ENCODE results near the gene FZD1.
A peak's percentile ranks its signal among the peaks of the same experiment; 100 is the strongest.

FZD1 gene

GRCh38 chr7:91233212-91233611 is 31.0 kb upstream of the FZD1 start:
- H3K27ac ChIP-seq (replicated peaks) = no peak overlapping the region
- H3K4me3 ChIP-seq (replicated peaks; ENCODE audit: insufficient read depth, low read length) = no peak overlapping the region
- TF ChIP-seq SPI1 (IDR thresholded peaks at IDR 0.05; ENCODE audit: borderline replicate concordance, low read depth) = no peak
- TF ChIP-seq POLR2AphosphoS5 (IDR thresholded peaks at IDR 0.05; ENCODE audit: low read depth) = no peak
- TF ChIP-seq REST (IDR thresholded peaks at IDR 0.05; ENCODE audit: insufficient replicate concordance, low read depth) = no peak
- TF ChIP-seq, protein P1, sequence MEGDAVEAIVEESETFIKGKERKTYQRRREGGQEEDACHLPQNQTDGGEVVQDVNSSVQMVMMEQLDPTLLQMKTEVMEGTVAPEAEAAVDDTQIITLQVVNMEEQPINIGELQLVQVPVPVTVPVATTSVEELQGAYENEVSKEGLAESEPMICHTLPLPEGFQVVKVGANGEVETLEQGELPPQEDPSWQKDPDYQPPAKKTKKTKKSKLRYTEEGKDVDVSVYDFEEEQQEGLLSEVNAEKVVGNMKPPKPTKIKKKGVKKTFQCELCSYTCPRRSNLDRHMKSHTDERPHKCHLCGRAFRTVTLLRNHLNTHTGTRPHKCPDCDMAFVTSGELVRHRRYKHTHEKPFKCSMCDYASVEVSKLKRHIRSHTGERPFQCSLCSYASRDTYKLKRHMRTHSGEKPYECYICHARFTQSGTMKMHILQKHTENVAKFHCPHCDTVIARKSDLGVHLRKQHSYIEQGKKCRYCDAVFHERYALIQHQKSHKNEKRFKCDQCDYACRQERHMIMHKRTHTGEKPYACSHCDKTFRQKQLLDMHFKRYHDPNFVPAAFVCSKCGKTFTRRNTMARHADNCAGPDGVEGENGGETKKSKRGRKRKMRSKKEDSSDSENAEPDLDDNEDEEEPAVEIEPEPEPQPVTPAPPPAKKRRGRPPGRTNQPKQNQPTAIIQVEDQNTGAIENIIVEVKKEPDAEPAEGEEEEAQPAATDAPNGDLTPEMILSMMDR (IDR thresholded peaks at IDR 0.05; ENCODE audit: insufficient read depth, low read length) = no peak
- TF ChIP-seq GABPA (IDR thresholded peaks at IDR 0.05; ENCODE audit: low read depth) = no peak
- no peaks in the 10 kb centered on the region for H3K27me3 ChIP-seq (ENCODE audit: insufficient read depth, poor library complexity, severe bottlenecking)
- DNase-seq (ENCODE audit: low read depth in 1 of 2, low spot score in 1 of 2) = no peak

GRCh38 chr7:91235211-91235832 is 28.9 kb upstream of the FZD1 start:
- DNase-seq (ENCODE audit: low read depth in 1 of 2, low spot score in 1 of 2) = peak in 1 of 2 experiments; percentile 5
- no peaks in the 10 kb centered on the region for H3K27me3 ChIP-seq (ENCODE audit: insufficient read depth, poor library complexity, severe bottlenecking)
- no peak overlapping the region for H3K4me3 ChIP-seq (replicated peaks; ENCODE audit: insufficient read depth, low read length)
- TF ChIP-seq POLR2AphosphoS5 (IDR thresholded peaks at IDR 0.05; ENCODE audit: low read depth) = no peak
- TF ChIP-seq, protein P1 (IDR thresholded peaks at IDR 0.05; ENCODE audit: insufficient read depth, low read length) = no peak
- TF ChIP-seq REST (IDR thresholded peaks at IDR 0.05; ENCODE audit: insufficient replicate concordance, low read depth) = no peak
- TF ChIP-seq SPI1 (IDR thresholded peaks at IDR 0.05; ENCODE audit: borderline replicate concordance, low read depth) = no peak
- no peak for TF ChIP-seq GABPA (IDR thresholded peaks at IDR 0.05; ENCODE audit: low read depth)
- H3K27ac ChIP-seq (replicated peaks) = no peak overlapping the region

DNA sequence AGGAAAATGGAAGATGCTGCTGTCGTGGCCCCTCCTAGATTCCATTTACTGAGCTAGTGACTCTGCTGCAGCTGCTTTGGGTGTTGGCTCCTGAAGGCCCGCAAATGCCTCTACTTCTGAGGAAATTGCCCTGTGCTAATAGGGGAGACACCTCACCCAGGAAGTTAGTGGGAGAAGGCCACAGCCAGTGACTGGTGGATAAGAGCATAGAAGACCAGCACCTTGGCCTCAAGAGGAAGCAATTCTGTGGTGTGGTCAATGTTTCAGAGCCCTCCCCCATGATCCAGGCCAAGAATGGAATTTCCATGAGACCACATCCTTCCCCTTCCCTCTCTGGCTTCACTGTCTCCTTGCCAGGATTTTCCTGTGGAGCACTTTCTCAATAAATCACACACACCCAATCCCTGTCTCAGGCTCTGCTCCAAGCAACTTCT is 25.0 kb upstream of the FZD1 start:
- no peak overlapping the region for H3K4me3 ChIP-seq (replicated peaks; ENCODE audit: insufficient read depth, low read length)
- no peak overlapping the region for H3K27ac ChIP-seq (replicated peaks)
- peak; percentile 28 to 33 for DNase-seq (ENCODE audit: low read depth in 1 of 2, low spot score in 1 of 2)
- TF ChIP-seq POLR2AphosphoS5 (IDR thresholded peaks at IDR 0.05; ENCODE audit: low read depth) (peak; percentile 86), REST (IDR thresholded peaks at IDR 0.05; ENCODE audit: insufficient replicate concordance, low read depth) (no peak), GABPA (IDR thresholded peaks at IDR 0.05; ENCODE audit: low read depth) (no peak)
- TF ChIP-seq, protein P1 (IDR thresholded peaks at IDR 0.05; ENCODE audit: insufficient read depth, low read length) = no peak
- H3K27me3 ChIP-seq (ENCODE audit: insufficient read depth, poor library complexity, severe bottlenecking) = no peaks in the 10 kb centered on the region

All from HL-60 (cell line).